Endothelial cell of umbilical vein (primary cell): ENCODE results near the gene CXCL3. TPM values are rescaled to one million over a fixed set of nuclear protein-coding genes. Genes with fewer than 3 reads are reported as not detected.

Experiments
- BruUV-seq: library from RNA; stranded (reverse); fragments of 400-500 nt; replicated peaks from 2 replicates; lab custom pipeline; 2021; lab: Mats Ljungman, UMichigan
- CTCF ChIA-PET: fragments of 300-600, 350-600 bp; sonication (Branson Sonifier 250); formaldehyde crosslinking; loops from one replicate; lab custom pipeline; 2021; ENCODE audit warnings: antibody characterized with exemption, inconsistent platforms; lab: Charles Lee
- POLR2A ChIA-PET: fragments of 300-600, 350-600 bp; sonication (Branson Sonifier 250); formaldehyde crosslinking; loops from one replicate; lab custom pipeline; 2021; ENCODE audit warnings: antibody characterized with exemption, inconsistent platforms; lab: Charles Lee
- DNase-seq: peaks from one replicate; pipeline ENCODE4 v3.0.0-alpha.2; 2011; ENCODE audit warnings: low read depth, low spot score
- FAIRE-seq: peaks from 2 replicates; lab custom pipeline; 2011; peaks lifted over from hg19 to GRCh38; lab: Jason Lieb, UNC
- H2AFZ ChIP-seq: 2 replicates; pipeline ENCODE4 v1.6.0; 2012; ENCODE audit warnings: low read depth, low read length, control low read depth, inconsistent platforms
- H3K27ac ChIP-seq: 2 replicates; pipeline ENCODE4 v1.5.1; 2011; ENCODE audit warnings: low read depth, mild to moderate bottlenecking, control low read depth, low read length, moderate library complexity; ENCODE audit not compliant: insufficient read depth
- H3K27me3 ChIP-seq, 2 experiments: 2 replicates each; pipeline versions ENCODE4 v1.6.0 to v1.6.1; 2011; ENCODE audit warnings: low read length in 2 of 2, mixed read lengths in 1 of 2; ENCODE audit not compliant: control insufficient read depth in 2 of 2, insufficient read depth in 2 of 2
- H3K36me3 ChIP-seq, 2 experiments: 2 replicates in 1 of 2; 3 replicates in 1 of 2; pipeline ENCODE4 v1.5.1; 2011; ENCODE audit warnings: low read length in 2 of 2, mild to moderate bottlenecking in 1 of 2, moderate library complexity in 1 of 2; ENCODE audit not compliant: control insufficient read depth in 2 of 2, insufficient read depth in 2 of 2; ENCODE audit errors: extremely low read depth in 1 of 2
- H3K4me1 ChIP-seq: 3 replicates; pipeline ENCODE4 v1.5.1; 2011; ENCODE audit warnings: mild to moderate bottlenecking, low read length; ENCODE audit not compliant: control insufficient read depth, insufficient read depth; ENCODE audit errors: extremely low read depth
- H3K4me2 ChIP-seq: 2 replicates; pipeline ENCODE4 v1.6.1; 2011; ENCODE audit warnings: low read length, control low read depth, mixed read lengths; ENCODE audit not compliant: insufficient read depth
- H3K4me3 ChIP-seq, 3 experiments: fragments of 200-600 bp in 1 of 3; sonication (generic), shearing (Covaris generic) in 1 of 3; replicated peaks in 1 of 3; 2 replicates each; pipeline ENCODE4 v1.5.1; 2011 to 2016; ENCODE audit warnings: control low read depth in 3 of 3, low read length in 3 of 3, mild to moderate bottlenecking in 2 of 3, inconsistent platforms in 1 of 3, low read depth in 1 of 3, moderate library complexity in 1 of 3; ENCODE audit not compliant: insufficient read depth in 1 of 3
- H3K79me2 ChIP-seq: 2 replicates; pipeline ENCODE4 v1.6.0; 2012; ENCODE audit warnings: low read length, inconsistent platforms; ENCODE audit not compliant: control insufficient read depth, insufficient read depth
- H3K9ac ChIP-seq: replicated peaks from 2 replicates; pipeline ENCODE3; 2011; ENCODE audit warnings: low read length, control low read depth; ENCODE audit not compliant: insufficient read depth; ENCODE audit errors: extremely low read depth
- H3K9me1 ChIP-seq: replicated peaks from 3 replicates; pipeline ENCODE4 v1.6.0; 2011; ENCODE audit warnings: mild to moderate bottlenecking, low read length; ENCODE audit not compliant: control insufficient read depth, insufficient read depth; ENCODE audit errors: extremely low read depth
- H3K9me3 ChIP-seq: replicated peaks from 2 replicates; pipeline ENCODE4 v1.5.1; 2012; ENCODE audit warnings: low read length, inconsistent platforms; ENCODE audit not compliant: control insufficient read depth, insufficient read depth
- H4K20me1 ChIP-seq: replicated peaks from 2 replicates; pipeline ENCODE3; 2011; ENCODE audit warnings: mild to moderate bottlenecking, low read length; ENCODE audit not compliant: control insufficient read depth, insufficient read depth; ENCODE audit errors: extremely low read depth
- CTCF ChIP-seq, 2 donors: IDR thresholded peaks; 1 replicate in 1 of 2; 2 replicates in 1 of 2; pipeline ENCODE4 v1.5.1; 2011; ENCODE audit warnings: low read length in 2 of 2, mild to moderate bottlenecking in 2 of 2, moderate library complexity in 2 of 2, control low read depth in 1 of 2, inconsistent platforms in 1 of 2, low read depth in 1 of 2; ENCODE audit not compliant: insufficient read depth in 1 of 2; ENCODE audit errors: extremely low read depth in 1 of 2
- EZH2 ChIP-seq: IDR thresholded peaks from 2 replicates; pipeline ENCODE4 v1.6.1; 2012; ENCODE audit warnings: borderline replicate concordance, low read depth, mild to moderate bottlenecking, moderate library complexity, low read length, inconsistent platforms; ENCODE audit not compliant: severe bottlenecking
- FOS ChIP-seq: IDR thresholded peaks from 2 replicates; pipeline ENCODE4 v1.6.1; 2011; ENCODE audit warnings: mild to moderate bottlenecking, low read length, moderate library complexity, borderline replicate concordance; ENCODE audit not compliant: insufficient read depth
- GATA2 ChIP-seq: IDR thresholded peaks from 2 replicates; pipeline ENCODE4 v1.7.0; 2011; ENCODE audit warnings: low read depth, mild to moderate bottlenecking, moderate library complexity, mixed read lengths, low read length; ENCODE audit not compliant: insufficient read length, insufficient read depth
- JUN ChIP-seq: IDR thresholded peaks from 2 replicates; pipeline ENCODE4 v1.6.1; 2011; ENCODE audit warnings: borderline replicate concordance, low read depth; ENCODE audit not compliant: insufficient read length, insufficient read depth
- MAX ChIP-seq: IDR thresholded peaks from 2 replicates; pipeline ENCODE4 v1.6.1; 2011; ENCODE audit not compliant: insufficient read depth, insufficient read length
- MYC ChIP-seq: IDR thresholded peaks from one replicate; pipeline ENCODE4 v1.6.1; 2011; ENCODE audit warnings: mild to moderate bottlenecking, low read depth, low read length
- POLR2A ChIP-seq: IDR thresholded peaks from 2 replicates; pipeline ENCODE4 v1.6.1; 2012; ENCODE audit warnings: low read depth, mild to moderate bottlenecking, control low read depth, low read length
- POLR2AphosphoS5 ChIP-seq: IDR thresholded peaks from 2 replicates; pipeline ENCODE4 v1.6.1; 2012; ENCODE audit warnings: low read depth, mild to moderate bottlenecking, control low read depth, low read length, moderate library complexity; ENCODE audit not compliant: insufficient read depth
- dilution Hi-C: fragments of 300-500 bp; cut with MboI; formaldehyde crosslinking; loops from one replicate; pipeline ENCODE4 v1.15.0; 2019; ENCODE audit warnings: low sequenced_read_pairs; ENCODE audit not compliant: extremely low pct_ligation_motif_present
- intact Hi-C: fragments of 100-400 bp; cut with micrococcal nuclease; formaldehyde crosslinking; loops from one replicate; pipeline ENCODE4 v1.10.0; 2022
- polyA plus RNA-seq, 4 experiments: library from polyadenylated mRNA; depleted of rRNA in 3 of 4; stranded (reverse) in 3 of 4; unstranded in 1 of 4; fragments of >200 nt; gene quantifications; 2 replicates each; pipeline versions ENCODE4 v1.2.1 to v1.2.3, GENCODE V29; 2011 to 2012; ENCODE audit warnings: missing spikeins in 1 of 4
- total RNA-seq: library from RNA; stranded (reverse); gene quantifications from 2 replicates; pipeline ENCODE4 v1.2.3, GENCODE V29; 2021

Gene CXCL3
- total and polyA plus RNA-seq, 2 donors (not counting 3 experiments of a cell fraction or from before 2014, with no cell fraction given): 1.1 to 1.3 TPM

- no peaks in the 10 kb centered on the region for H3K27me3 ChIP-seq
- DNase-seq (no peak), FAIRE-seq (no peak)
- no peak overlapping the region for H3K4me3 ChIP-seq
- H2AFZ ChIP-seq: no peak overlapping the region
- CTCF ChIA-PET: no interaction called here
- intact Hi-C loops (no loop called here), dilution Hi-C loops (no loop called here)
- TF ChIP-seq CTCF (IDR thresholded peaks at IDR 0.05; ENCODE audit: extremely low read depth in 1 of 2, insufficient read depth in 1 of 2, low read depth in 1 of 2, low read length in 2 of 2) (no peak), MYC (no peak), MAX (no peak), POLR2AphosphoS5 (no peak), EZH2 (no peak), GATA2 (no peak), JUN (no peak), FOS (no peak), POLR2A (no peak)
- POLR2A ChIA-PET: no interaction called here
- H3K4me1 ChIP-seq: no peaks in the 10 kb centered on the region
- H4K20me1 ChIP-seq: no peaks in the 10 kb centered on the region
- no peaks in the 10 kb centered on the region for H3K9me1 ChIP-seq
- H3K4me2 ChIP-seq: no peak overlapping the region
- no peaks in the 10 kb centered on the region for H3K36me3 ChIP-seq
- no peaks in the 10 kb centered on the region for H3K79me2 ChIP-seq
- H3K9ac ChIP-seq: no peak overlapping the region
- no TSS peak for BruUV-seq
- H3K27ac ChIP-seq: no peak overlapping the region
- H3K9me3 ChIP-seq: no peaks in the 10 kb centered on the region
Measured at GRCh38 chr4:74072739-74073138, 34.2 kb upstream of the CXCL3 start.
